ENCODE measurements around the gene SMOC2. TPM values are rescaled to one million over a fixed set of nuclear protein-coding genes. Genes with fewer than 3 reads are reported as not detected.
A peak's percentile ranks its signal among the peaks of the same experiment; 100 is the strongest.

SMOC2 gene
- total and polyA plus RNA-seq, 4 donors = 203 to 369 (median 266) TPM

DNA sequence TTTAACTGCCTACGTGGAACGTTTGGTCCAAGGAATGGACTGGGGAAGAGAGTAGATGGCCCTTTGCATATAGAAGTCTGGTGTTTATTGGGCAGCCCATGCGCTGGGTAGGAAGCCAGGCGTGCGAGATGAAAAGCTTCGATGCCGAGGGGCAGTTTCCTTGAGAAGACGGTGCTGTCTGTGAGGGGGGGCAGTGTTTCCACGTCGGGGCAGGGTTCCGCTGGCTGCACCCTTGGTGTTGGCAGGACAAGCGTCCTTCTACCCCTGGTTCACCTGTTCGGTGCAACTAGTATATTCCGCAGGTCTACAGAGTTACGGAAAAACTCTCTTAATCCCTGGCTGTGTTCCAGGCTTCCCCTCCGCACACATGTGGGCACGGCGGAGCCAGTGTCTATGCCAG, 88.2 kb downstream of the SMOC2 start:
- 89% methylated on average over 18 of the region's 18 CpGs for WGBS, 2 donors
- Histone ChIP-seq H3K4me3 (ENCODE audit: low read length in 2 of 2) (no peak overlapping the region), H3K9me3 (ENCODE audit: control insufficient read depth, low read length) (no peaks in the 10 kb centered on the region), H3K4me1 (ENCODE audit: control insufficient read depth in 1 of 2, insufficient read depth in 2 of 2, low read length in 2 of 2) (peaks cover 2 to 3% of the 10 kb centered on the region in 2 donors), H3K27ac (ENCODE audit: low read depth in 1 of 2, low read length in 2 of 2) (no peak overlapping the region), H3K36me3 (ENCODE audit: control insufficient read depth in 1 of 2, insufficient read depth in 2 of 2, low read length in 1 of 2) (no peaks in the 10 kb centered on the region), H3K27me3 (ENCODE audit: control insufficient read depth in 1 of 2, insufficient read depth in 2 of 2, low read length in 1 of 2) (no peaks in the 10 kb centered on the region)
- DNase-seq (no peak), ATAC-seq (ENCODE audit: low FRiP score) (no peak)
- intact Hi-C loops (cut with DNase I) = loop anchor here (5.0 kb wide), 3 partner anchors 53 to 87 kb away; partner anchors contain the start of gene SMOC2 (in 1 of the 2)

DNA sequence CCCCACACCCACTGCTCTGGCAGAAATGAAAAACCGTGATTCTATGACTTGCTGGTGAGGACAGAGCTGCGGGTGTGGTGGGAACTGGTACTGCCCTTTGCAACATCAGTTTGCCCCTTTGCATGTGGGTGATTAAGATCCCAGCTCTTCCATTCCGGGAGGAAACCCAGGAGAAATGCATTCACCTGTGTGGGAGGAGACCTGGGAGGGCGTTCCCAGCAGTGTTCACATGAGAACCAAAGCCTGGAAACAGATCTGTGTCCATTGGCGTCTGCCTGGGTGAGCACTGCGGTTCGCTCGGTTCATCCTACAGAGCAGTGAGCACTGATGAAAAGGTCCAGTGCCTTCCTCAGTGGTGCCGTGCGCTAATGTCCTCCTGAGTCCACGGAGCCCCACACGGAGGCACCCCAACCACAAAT, 89.7 kb downstream of the SMOC2 start:
- no peak overlapping the region for H3K4me3 ChIP-seq (ENCODE audit: low read length in 2 of 2)
- ATAC-seq (ENCODE audit: low FRiP score) = no peak
- H3K27me3 ChIP-seq (ENCODE audit: control insufficient read depth in 1 of 2, insufficient read depth in 2 of 2, low read length in 1 of 2) = no peaks in the 10 kb centered on the region
- H3K9me3 ChIP-seq (ENCODE audit: control insufficient read depth, low read length) = no peaks in the 10 kb centered on the region
- H3K27ac ChIP-seq (ENCODE audit: low read depth in 1 of 2, low read length in 2 of 2) = no peak overlapping the region
- peaks cover 2 to 3% of the 10 kb centered on the region in 2 donors for H3K4me1 ChIP-seq (ENCODE audit: control insufficient read depth in 1 of 2, insufficient read depth in 2 of 2, low read length in 2 of 2)
- DNase-seq = no peak
- intact Hi-C loops (cut with DNase I) = no loop called here
- 90 to 91% methylated on average over 12 of the region's 12 CpGs for WGBS, 2 donors
- H3K36me3 ChIP-seq (ENCODE audit: control insufficient read depth in 1 of 2, insufficient read depth in 2 of 2, low read length in 1 of 2) = no peaks in the 10 kb centered on the region

DNA sequence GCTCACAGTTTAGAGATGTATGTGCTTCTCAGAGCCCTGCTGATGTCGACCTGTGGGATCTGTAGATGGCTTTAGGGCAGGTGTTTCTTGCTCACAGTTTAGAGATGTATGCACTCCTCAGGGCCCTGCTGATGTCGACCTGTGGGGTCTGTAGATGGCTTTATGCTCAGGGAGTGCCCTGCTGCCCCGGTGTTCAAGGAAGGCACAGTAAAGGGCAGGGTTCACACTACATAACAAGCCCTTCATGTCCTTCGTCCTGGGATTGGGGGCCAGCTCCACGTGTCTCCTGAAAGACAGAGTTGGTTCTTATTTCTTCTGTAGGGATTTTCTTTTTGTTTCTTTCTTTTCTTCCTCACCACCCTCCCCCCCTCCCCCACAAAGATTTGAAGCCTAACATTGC, 91.1 kb downstream of the SMOC2 start:
- intact Hi-C loops (cut with DNase I) = no loop called here
- Histone ChIP-seq H3K27me3 (ENCODE audit: control insufficient read depth in 1 of 2, insufficient read depth in 2 of 2, low read length in 1 of 2) (no peaks in the 10 kb centered on the region), H3K4me3 (ENCODE audit: low read length in 2 of 2) (no peak overlapping the region), H3K27ac (ENCODE audit: low read depth in 1 of 2, low read length in 2 of 2) (no peak overlapping the region), H3K9me3 (ENCODE audit: control insufficient read depth, low read length) (no peaks in the 10 kb centered on the region), H3K4me1 (ENCODE audit: control insufficient read depth in 1 of 2, insufficient read depth in 2 of 2, low read length in 2 of 2) (peaks cover 2 to 3% of the 10 kb centered on the region in 2 donors), H3K36me3 (ENCODE audit: control insufficient read depth in 1 of 2, insufficient read depth in 2 of 2, low read length in 1 of 2) (no peaks in the 10 kb centered on the region)
- ATAC-seq (ENCODE audit: low FRiP score) (no peak), DNase-seq (no peak)
- 77 to 78% methylated on average over 5 of the region's 5 CpGs for WGBS, 2 donors

DNA sequence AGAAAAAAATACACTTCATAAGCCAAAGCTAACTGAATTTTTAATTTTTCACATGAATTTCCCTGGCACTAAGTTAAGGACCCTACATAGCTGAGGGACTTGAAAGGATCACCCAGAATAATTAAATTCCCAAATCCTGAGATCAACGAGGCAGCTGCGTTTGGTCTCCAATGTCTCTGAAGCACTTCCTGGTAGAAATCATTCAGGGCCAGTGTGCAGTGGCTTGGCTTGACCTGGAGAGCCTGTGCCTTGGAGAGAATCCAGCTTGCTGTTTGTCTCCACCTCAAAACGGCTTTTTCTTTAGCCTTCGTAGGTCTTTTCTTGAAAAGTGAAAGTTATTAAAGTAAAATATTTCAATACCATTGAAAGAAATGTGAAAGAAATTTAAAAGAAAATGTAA, 92.4 kb downstream of the SMOC2 start:
- H3K27ac ChIP-seq (ENCODE audit: low read depth in 1 of 2, low read length in 2 of 2) = no peak overlapping the region
- no peaks in the 10 kb centered on the region for H3K27me3 ChIP-seq (ENCODE audit: control insufficient read depth in 1 of 2, insufficient read depth in 2 of 2, low read length in 1 of 2)
- DNase-seq = no peak
- 6% methylated on average over 4 of the region's 4 CpGs for WGBS, 2 donors
- H3K36me3 ChIP-seq (ENCODE audit: control insufficient read depth in 1 of 2, insufficient read depth in 2 of 2, low read length in 1 of 2) = no peaks in the 10 kb centered on the region
- no peaks in the 10 kb centered on the region for H3K9me3 ChIP-seq (ENCODE audit: control insufficient read depth, low read length)
- no peak for ATAC-seq (ENCODE audit: low FRiP score)
- H3K4me1 ChIP-seq (ENCODE audit: control insufficient read depth in 1 of 2, insufficient read depth in 2 of 2, low read length in 2 of 2) = no peaks in the 10 kb centered on the region
- intact Hi-C loops (cut with DNase I) = no loop called here
- no peak overlapping the region for H3K4me3 ChIP-seq (ENCODE audit: low read length in 2 of 2)

DNA sequence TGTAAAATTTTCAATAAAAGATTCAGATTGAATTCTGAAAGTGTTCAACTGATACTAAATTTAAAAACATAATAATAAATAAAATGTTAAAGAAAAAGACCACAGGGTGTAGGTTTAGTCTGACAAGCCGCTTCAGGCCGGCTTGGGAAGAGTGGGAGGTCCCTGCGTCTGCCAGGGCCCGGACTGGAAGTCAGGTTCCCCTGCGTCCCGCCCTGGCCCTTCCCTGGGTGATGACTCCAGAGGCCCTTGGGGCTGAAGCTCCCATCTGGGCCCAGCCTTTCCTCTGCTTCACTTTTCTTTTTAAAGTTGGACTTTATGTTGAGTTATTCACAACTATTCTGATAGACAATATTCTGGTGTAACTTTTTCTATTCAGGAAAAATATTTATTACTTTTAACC, 93.3 kb downstream of the SMOC2 start:
- H3K36me3 ChIP-seq (ENCODE audit: control insufficient read depth in 1 of 2, insufficient read depth in 2 of 2, low read length in 1 of 2) = no peaks in the 10 kb centered on the region
- WGBS, 2 donors = 89 to 93% methylated on average over 6 of the region's 6 CpGs
- no peaks in the 10 kb centered on the region for H3K27me3 ChIP-seq (ENCODE audit: control insufficient read depth in 1 of 2, insufficient read depth in 2 of 2, low read length in 1 of 2)
- no peak for ATAC-seq (ENCODE audit: low FRiP score)
- no peaks in the 10 kb centered on the region for H3K9me3 ChIP-seq (ENCODE audit: control insufficient read depth, low read length)
- DNase-seq = no peak
- intact Hi-C loops (cut with DNase I) = no loop called here
- H3K4me3 ChIP-seq (ENCODE audit: low read length in 2 of 2) = no peak overlapping the region
- H3K27ac ChIP-seq (ENCODE audit: low read depth in 1 of 2, low read length in 2 of 2) = no peak overlapping the region
- H3K4me1 ChIP-seq (ENCODE audit: control insufficient read depth in 1 of 2, insufficient read depth in 2 of 2, low read length in 2 of 2) = no peaks in the 10 kb centered on the region

DNA sequence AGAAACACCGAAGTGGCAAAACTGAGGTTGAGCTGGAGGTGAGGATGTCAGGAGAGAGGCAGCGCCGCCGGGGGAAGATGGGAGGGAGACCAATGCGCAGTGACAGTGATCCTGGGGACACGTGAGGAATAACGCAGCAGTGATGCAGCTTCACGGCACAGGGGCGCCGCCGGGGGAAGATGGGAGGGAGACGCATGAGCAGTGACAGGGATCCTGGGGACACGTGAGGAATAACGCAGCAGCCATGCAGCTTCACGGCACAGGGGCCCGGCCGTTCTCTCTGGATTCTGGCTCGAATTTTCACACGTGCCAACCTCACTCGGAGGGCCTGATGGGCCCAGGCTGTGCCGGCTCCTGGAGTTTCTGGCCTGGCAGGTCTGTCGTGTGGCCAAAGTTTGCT, 94.7 kb downstream of the SMOC2 start:
- intact Hi-C loops (cut with DNase I) = no loop called here
- Histone ChIP-seq H3K9me3 (ENCODE audit: control insufficient read depth, low read length) (no peaks in the 10 kb centered on the region), H3K4me3 (ENCODE audit: low read length in 2 of 2) (no peak overlapping the region), H3K27ac (ENCODE audit: low read depth in 1 of 2, low read length in 2 of 2) (no peak overlapping the region), H3K27me3 (ENCODE audit: control insufficient read depth in 1 of 2, insufficient read depth in 2 of 2, low read length in 1 of 2) (no peaks in the 10 kb centered on the region), H3K4me1 (ENCODE audit: control insufficient read depth in 1 of 2, insufficient read depth in 2 of 2, low read length in 2 of 2) (peaks cover 0 to 1% of the 10 kb centered on the region in 2 donors), H3K36me3 (ENCODE audit: control insufficient read depth in 1 of 2, insufficient read depth in 2 of 2, low read length in 1 of 2) (no peaks in the 10 kb centered on the region)
- peak; percentile 9 for ATAC-seq (ENCODE audit: low FRiP score)
- DNase-seq = no peak
- 72 to 80% methylated on average over 22 of the region's 22 CpGs for WGBS, 2 donors

DNA sequence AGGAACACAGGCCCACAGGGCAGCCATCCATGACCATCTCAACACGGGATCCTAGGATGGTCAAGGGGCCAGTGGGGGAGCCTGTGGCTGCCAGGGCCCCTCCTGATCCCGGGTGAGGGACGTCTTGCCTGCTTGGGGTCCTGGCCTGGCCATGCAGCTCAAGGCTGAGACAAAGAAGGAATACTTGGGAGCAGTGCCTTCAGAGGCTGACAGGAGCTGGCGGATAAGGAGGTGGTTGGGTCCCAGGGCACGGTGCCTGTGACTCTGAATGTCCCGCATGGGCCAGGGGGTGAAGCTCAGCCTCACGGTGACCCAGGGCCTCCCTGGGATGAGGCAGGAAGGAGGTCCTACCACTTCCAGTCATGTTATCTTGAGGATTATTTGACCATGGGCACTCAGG, 95.2 kb downstream of the SMOC2 start:
- H3K4me1 ChIP-seq (ENCODE audit: control insufficient read depth in 1 of 2, insufficient read depth in 2 of 2, low read length in 2 of 2) = peaks cover 0 to 4% of the 10 kb centered on the region in 2 donors
- ATAC-seq (ENCODE audit: low FRiP score) (no peak), DNase-seq (no peak)
- H3K9me3 ChIP-seq (ENCODE audit: control insufficient read depth, low read length) = no peaks in the 10 kb centered on the region
- no peaks in the 10 kb centered on the region for H3K36me3 ChIP-seq (ENCODE audit: control insufficient read depth in 1 of 2, insufficient read depth in 2 of 2, low read length in 1 of 2)
- intact Hi-C loops (cut with DNase I) = no loop called here
- no peak overlapping the region for H3K4me3 ChIP-seq (ENCODE audit: low read length in 2 of 2)
- peak overlapping the region in 1 of 2 donors; percentile 8 for H3K27ac ChIP-seq (ENCODE audit: low read depth in 1 of 2, low read length in 2 of 2)
- no peaks in the 10 kb centered on the region for H3K27me3 ChIP-seq (ENCODE audit: control insufficient read depth in 1 of 2, insufficient read depth in 2 of 2, low read length in 1 of 2)
- 43 to 60% methylated on average over 7 of the region's 7 CpGs for WGBS, 2 donors

DNA sequence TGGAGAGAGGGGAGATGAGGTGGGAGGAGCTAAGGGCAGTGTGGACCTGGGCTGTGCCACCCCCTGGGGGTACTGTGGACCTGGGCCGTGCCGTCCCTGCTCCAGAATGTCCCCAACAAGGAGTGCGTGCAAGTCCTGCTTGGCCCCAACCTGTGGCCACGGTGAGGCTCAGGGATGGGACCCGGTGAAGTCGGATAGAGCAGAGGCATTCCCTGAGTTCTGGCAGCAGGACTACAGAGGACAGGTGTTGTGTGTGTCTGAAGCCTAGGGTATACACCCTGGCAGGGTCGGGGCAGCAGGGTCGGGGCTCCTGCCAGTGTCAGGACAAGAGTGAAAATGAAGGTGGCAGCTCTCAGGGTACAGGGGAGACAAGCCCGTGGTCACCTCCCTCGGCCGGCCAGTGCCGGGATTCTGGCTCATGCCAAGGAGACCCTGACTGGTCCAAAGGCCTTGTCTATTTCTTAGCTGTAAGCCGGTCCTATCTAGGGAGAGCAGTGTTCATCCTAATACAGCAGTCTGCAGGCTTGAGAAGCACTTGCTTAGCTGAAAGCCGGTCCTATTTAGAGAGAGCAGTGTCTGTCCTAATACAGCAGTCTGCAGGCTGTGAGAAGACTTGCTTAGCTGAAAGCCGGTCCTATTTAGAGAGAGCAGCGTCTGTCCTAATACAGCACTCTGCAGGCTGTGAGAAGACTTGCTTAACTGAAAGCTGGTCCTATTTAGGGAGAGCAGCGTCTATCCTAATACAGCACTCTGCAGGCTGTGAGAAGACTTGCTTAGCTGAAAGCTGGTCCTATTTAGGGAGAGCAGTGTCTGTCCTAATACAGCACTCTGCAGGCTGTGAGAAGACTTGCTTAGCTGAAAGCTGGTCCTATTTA, 95.9 kb downstream of the SMOC2 start:
- Histone ChIP-seq H3K4me3 (ENCODE audit: low read length in 2 of 2) (no peak overlapping the region), H3K36me3 (ENCODE audit: control insufficient read depth in 1 of 2, insufficient read depth in 2 of 2, low read length in 1 of 2) (no peaks in the 10 kb centered on the region), H3K27ac (ENCODE audit: low read depth in 1 of 2, low read length in 2 of 2) (peak overlapping the region in 1 of 2 donors; percentile 68), H3K27me3 (ENCODE audit: control insufficient read depth in 1 of 2, insufficient read depth in 2 of 2, low read length in 1 of 2) (no peaks in the 10 kb centered on the region), H3K4me1 (ENCODE audit: control insufficient read depth in 1 of 2, insufficient read depth in 2 of 2, low read length in 2 of 2) (peaks cover 0 to 4% of the 10 kb centered on the region in 2 donors), H3K9me3 (ENCODE audit: control insufficient read depth, low read length) (no peaks in the 10 kb centered on the region)
- intact Hi-C loops (cut with DNase I) = no loop called here
- ATAC-seq (ENCODE audit: low FRiP score) (peak; percentile 15), DNase-seq (no peak)
- WGBS, 2 donors = 52 to 54% methylated on average over 17 of the region's 17 CpGs

DNA sequence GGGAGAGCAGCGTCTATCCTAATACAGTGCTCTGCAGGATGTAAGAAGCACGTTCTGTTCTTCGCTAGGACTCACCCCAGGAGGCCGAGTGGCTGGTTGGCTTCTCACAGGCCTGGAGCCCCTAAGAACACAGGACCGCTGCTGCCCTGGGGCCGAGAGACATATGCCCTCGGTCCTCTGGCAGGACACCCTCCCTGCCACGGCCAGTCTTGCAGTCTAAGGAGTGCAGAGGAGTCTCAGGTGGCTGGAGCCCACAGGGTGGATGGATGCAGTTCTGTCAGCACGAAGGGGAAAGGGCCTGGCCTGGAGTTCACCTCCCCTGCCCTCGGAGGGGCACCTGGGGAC, 96.5 kb downstream of the SMOC2 start:
- Histone ChIP-seq H3K27me3 (ENCODE audit: control insufficient read depth in 1 of 2, insufficient read depth in 2 of 2, low read length in 1 of 2) (no peaks in the 10 kb centered on the region), H3K27ac (ENCODE audit: low read depth in 1 of 2, low read length in 2 of 2) (peak overlapping the region in 1 of 2 donors; percentile 30), H3K36me3 (ENCODE audit: control insufficient read depth in 1 of 2, insufficient read depth in 2 of 2, low read length in 1 of 2) (no peaks in the 10 kb centered on the region), H3K9me3 (ENCODE audit: control insufficient read depth, low read length) (no peaks in the 10 kb centered on the region), H3K4me3 (ENCODE audit: low read length in 2 of 2) (no peak overlapping the region), H3K4me1 (ENCODE audit: control insufficient read depth in 1 of 2, insufficient read depth in 2 of 2, low read length in 2 of 2) (peaks cover 0 to 4% of the 10 kb centered on the region in 2 donors)
- intact Hi-C loops (cut with DNase I) = no loop called here
- ATAC-seq (ENCODE audit: low FRiP score) = no peak
- WGBS, 2 donors = 32 to 34% methylated on average over 10 of the region's 10 CpGs
- DNase-seq = no peak
